SJSA1 (cell line): ENCODE measurements around the gene C6orf52. TPM values are rescaled to one million over a fixed set of nuclear protein-coding genes. Genes with fewer than 3 reads are reported as not detected.
"Not testable (repeated sequence)": the region's sequence is repeated elsewhere in the genome, so short reads cannot be mapped to it uniquely, and the experiment has no call there.

Experiments
- DNase-seq, 2 experiments: peaks; one replicate each; pipeline ENCODE4 v3.0.0-alpha.2; 2015 to 2020; ENCODE audit warnings: low spot score in 2 of 2, low read depth in 1 of 2
- H3K27ac ChIP-seq: fragments of 250-450 bp; sonication (Bioruptor Pico); 2 replicates; pipeline ENCODE4 v1.5.1; 2020; ENCODE audit warnings: mild to moderate bottlenecking, moderate library complexity
- H3K27me3 ChIP-seq: fragments of 250-450 bp; sonication (Bioruptor Pico); replicated peaks from 2 replicates; pipeline ENCODE4 v1.5.1; 2020; ENCODE audit warnings: mild to moderate bottlenecking, moderate library complexity
- H3K36me3 ChIP-seq: fragments of 250-450 bp; sonication (Bioruptor Pico); 2 replicates; pipeline ENCODE4 v1.5.1; 2020; ENCODE audit warnings: mild to moderate bottlenecking
- H3K4me1 ChIP-seq: fragments of 250-450 bp; sonication (Bioruptor Pico); replicated peaks from 2 replicates; pipeline ENCODE4 v1.6.1; 2021; ENCODE audit warnings: mild to moderate bottlenecking
- H3K4me3 ChIP-seq: fragments of 250-450 bp; sonication (Bioruptor Pico); 2 replicates; pipeline ENCODE4 v1.5.1; 2020; ENCODE audit warnings: mild to moderate bottlenecking
- H3K9me3 ChIP-seq: fragments of 250-450 bp; sonication (Bioruptor Pico); replicated peaks from 2 replicates; pipeline ENCODE4 v1.5.1; 2020; ENCODE audit warnings: mild to moderate bottlenecking
- total RNA-seq: library from RNA; depleted of rRNA; stranded (reverse); fragments of >200 nt; shearing (Covaris generic); gene quantifications from 2 replicates; pipeline ENCODE4 v1.2.3, GENCODE V29; 2014; rRNA removed

Gene C6orf52
- 0.50 and 2.2 TPM in 2 replicates for total RNA-seq

DNA sequence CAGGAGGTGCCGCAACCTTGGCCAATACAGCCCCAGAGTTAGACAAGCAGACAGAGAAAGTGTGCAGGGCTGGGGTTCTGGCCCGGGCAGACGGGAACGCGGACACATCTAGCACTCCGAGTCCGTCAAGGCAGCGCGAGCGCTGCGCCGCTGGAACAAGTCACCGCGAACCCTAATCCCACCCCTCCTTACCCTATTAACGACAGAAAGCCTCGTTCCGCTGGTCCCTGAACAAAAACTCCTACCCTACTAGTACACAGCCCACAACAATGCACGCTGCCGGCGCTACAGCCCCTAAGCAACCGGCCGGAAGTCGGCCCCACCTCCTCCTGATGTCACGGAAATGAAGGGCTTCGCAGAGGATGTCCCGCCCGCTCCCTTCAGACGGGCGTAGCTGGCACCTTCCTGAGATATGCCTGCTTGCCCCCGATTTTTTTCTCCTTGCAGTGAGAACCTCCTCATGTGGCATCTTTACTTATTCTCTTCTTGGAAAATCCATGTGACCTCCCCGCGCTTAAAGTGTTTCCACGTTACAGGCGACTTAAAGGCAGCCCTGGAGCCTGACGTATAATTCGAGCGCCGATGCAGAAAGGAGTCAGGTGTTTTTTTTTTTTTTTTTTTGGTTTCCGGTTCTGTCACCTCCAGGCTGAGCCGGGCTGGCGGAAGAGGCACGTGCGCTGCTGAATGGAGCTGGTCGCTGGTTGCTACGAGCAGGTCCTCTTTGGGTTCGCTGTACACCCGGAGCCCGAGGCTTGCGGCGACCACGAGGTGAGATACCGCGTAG is at the start of gene C6orf52, which contains the start of gene PAK1IP1:
Gene C6orf52 (minus strand): TSS at position 315 of the 784 bp plus-strand sequence. CDS start 7,066 bp downstream, outside the sequence.
Gene PAK1IP1 (plus strand): TSS at position 671 of the 784 bp plus-strand sequence. CDS start 14 bp downstream, at position 685.
- no peaks in the 10 kb centered on the region for H3K9me3 ChIP-seq
- peaks cover 10% of the 10 kb centered on the region for H3K4me1 ChIP-seq
- H3K27me3 ChIP-seq, result no peaks in the 10 kb centered on the region
- peaks cover 38% of the 10 kb centered on the region for H3K36me3 ChIP-seq
- DNase-seq, result peak; percentile 94 to 99
- peak within 1 kb of the TSS; percentile 69 for H3K4me3 ChIP-seq
- H3K27ac ChIP-seq, result peak within 1 kb of the TSS; percentile 97

DNA sequence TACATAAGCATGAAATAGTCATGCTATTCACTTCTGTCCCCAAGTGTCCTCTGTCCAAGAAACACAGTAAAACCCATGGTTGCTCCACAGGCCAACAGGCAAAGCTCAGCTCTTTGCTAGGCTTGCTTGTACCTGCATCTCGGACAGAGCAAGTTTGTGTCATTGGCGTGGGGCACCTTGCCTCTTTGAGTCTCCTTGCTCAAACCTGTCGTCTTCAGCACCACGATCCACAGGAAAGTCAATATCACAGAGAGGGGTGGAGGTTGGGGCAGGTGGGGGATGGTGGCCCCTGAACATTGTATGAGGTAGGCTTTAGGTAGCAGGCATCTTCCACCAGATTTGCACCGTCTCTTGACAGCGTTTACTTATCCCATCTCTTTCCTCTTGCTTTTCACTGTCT is 49.1 kb upstream of the C6orf52 start:
- Histone ChIP-seq H3K27me3 (no peaks in the 10 kb centered on the region), H3K4me3 (no peak overlapping the region), H3K4me1 (peaks cover 26% of the 10 kb centered on the region), H3K27ac (no peak overlapping the region), H3K36me3 (peaks cover 17% of the 10 kb centered on the region), H3K9me3 (no peaks in the 10 kb centered on the region)
- DNase-seq, result no peak

- DNase-seq, result no peak
- H3K27ac ChIP-seq, result no peak overlapping the region
- H3K36me3 ChIP-seq, result peaks cover 13% of the 10 kb centered on the region
- H3K27me3 ChIP-seq, result no peaks in the 10 kb centered on the region
- no peaks in the 10 kb centered on the region for H3K9me3 ChIP-seq
- H3K4me1 ChIP-seq, result peaks cover 20% of the 10 kb centered on the region
- H3K4me3 ChIP-seq, result no peak overlapping the region
Measured at GRCh38 chr6:10742251-10742650, 47.8 kb upstream of the C6orf52 start.

- DNase-seq, H3K4me3 ChIP-seq, H3K27me3 ChIP-seq, H3K27ac ChIP-seq, H3K9me3 ChIP-seq: not testable (repeated sequence)
- Histone ChIP-seq H3K4me1 (peaks cover 14% of the 10 kb centered on the region), H3K36me3 (peaks cover 13% of the 10 kb centered on the region)
Measured at GRCh38 chr6:10741643-10742042, 47.2 kb upstream of the C6orf52 start.

DNA sequence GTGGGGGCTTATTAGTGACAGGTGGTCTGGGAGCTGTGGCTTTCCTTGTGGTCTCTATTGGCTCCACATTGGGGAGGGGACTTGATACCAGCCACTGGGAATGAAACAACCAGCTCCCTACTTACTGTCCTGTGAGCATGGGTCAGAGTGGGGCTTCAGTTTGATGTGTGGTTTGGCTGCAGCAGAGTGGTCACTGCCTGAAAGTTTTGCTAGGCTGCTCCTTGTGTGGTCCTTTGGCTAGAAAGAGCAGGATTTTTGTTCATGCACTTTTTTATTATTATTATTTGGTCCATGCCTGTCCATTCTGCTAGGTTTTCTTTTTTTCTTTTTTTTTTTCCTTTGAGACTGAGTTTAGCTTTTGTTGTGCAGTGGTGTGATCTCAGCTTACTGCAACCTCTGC is 45.6 kb upstream of the C6orf52 start:
- 0 out of 2 replicates have a peak overlapping the region, but pooled peaks have one; percentile 33 for H3K27ac ChIP-seq

DNA sequence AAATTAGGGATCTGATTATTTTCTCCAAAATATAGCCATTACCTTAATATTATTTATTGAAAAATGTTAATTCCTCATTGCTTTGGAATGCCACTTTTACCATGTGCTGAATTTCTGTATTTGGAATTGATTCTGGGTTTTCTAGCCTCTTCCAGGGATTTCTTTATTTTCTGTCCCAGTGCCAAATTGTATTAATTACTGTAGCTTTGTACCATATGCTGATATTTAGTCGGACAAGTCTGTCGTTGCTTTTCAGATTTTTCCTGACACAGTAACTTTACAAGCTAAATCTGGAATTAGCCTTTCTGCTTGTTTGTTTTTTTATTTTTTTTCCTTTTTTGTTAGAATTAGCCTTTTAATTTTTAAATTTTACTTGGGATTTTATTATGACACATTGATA is 42.3 kb upstream of the C6orf52 start:
- H3K27ac ChIP-seq, result no peak overlapping the region

More for the DNA sequence above, 45.6 kb upstream of the C6orf52 start:
- DNase-seq, result peak; percentile 59 to 60
- H3K4me1 ChIP-seq, result peaks cover 26% of the 10 kb centered on the region
- peaks cover 13% of the 10 kb centered on the region for H3K36me3 ChIP-seq
- H3K27me3 ChIP-seq, result no peaks in the 10 kb centered on the region
- no peaks in the 10 kb centered on the region for H3K9me3 ChIP-seq
- no peak overlapping the region for H3K4me3 ChIP-seq

DNA sequence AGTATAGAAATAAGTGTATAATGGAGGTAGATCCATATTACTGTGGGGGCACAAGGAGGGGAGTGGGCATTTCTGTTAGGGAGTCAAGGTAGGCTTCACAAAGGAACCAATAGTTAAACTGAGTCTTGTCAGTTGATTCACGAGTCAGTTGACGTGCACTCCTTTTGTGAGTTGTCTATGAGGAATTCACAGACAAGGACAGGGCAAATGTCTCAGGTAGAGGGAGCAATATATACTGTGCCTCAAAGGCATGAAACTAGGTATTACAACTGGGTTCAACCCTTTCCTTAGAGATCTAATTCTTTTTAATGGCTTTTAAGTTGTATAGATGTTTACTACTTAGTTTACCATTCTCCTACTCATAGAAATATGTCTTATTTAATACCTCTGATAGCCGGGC is 39.4 kb upstream of the C6orf52 start:
- no peaks in the 10 kb centered on the region for H3K27me3 ChIP-seq

More for the DNA sequence above, 42.3 kb upstream of the C6orf52 start:
- no peaks in the 10 kb centered on the region for H3K9me3 ChIP-seq
- H3K4me1 ChIP-seq, result peaks cover 44% of the 10 kb centered on the region
- H3K4me3 ChIP-seq, result no peak overlapping the region
- H3K36me3 ChIP-seq, result peaks cover 26% of the 10 kb centered on the region
- H3K27me3 ChIP-seq, result no peaks in the 10 kb centered on the region
- no peak for DNase-seq

GRCh38 chr6:10733151-10733715 is 38.8 kb upstream of the C6orf52 start:
- peaks cover 53% of the 10 kb centered on the region for H3K36me3 ChIP-seq
- H3K4me3 ChIP-seq, result no peak overlapping the region
- peak in 1 of 2 experiments; percentile 38 for DNase-seq

More for the DNA sequence above, 39.4 kb upstream of the C6orf52 start:
- Histone ChIP-seq H3K36me3 (peaks cover 47% of the 10 kb centered on the region), H3K27ac (peak overlapping the region; percentile 85), H3K4me3 (no peak overlapping the region), H3K9me3 (no peaks in the 10 kb centered on the region), H3K4me1 (peaks cover 30% of the 10 kb centered on the region)
- no peak for DNase-seq

DNA sequence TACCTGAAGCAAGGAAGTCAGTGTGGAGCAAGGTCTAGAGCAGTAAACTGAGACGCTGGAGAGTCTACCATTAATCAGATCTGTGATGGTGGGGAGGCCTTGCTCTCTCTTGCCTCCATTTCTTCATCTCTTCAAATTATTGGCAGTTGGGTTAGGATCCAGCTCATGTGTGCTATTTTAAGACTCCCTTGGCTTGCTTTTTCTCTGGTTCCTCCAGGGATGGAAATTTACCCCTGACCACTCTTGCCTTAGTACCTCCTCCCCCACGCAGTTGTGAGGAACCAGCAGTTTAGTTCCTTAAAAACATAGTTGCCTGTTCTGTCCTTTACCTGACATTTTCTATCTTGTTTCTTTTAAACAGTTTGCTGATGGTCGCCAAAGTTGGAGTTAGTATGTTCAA is 35.8 kb upstream of the C6orf52 start:
- Histone ChIP-seq H3K27me3 (no peaks in the 10 kb centered on the region), H3K27ac (no peak overlapping the region), H3K4me3 (no peak overlapping the region), H3K9me3 (no peaks in the 10 kb centered on the region), H3K36me3 (peaks cover 81% of the 10 kb centered on the region), H3K4me1 (peaks cover 20% of the 10 kb centered on the region)
- DNase-seq, result peak in 1 of 2 experiments; percentile 9

More at GRCh38 chr6:10733151-10733715, 38.8 kb upstream of the C6orf52 start:
- Histone ChIP-seq H3K9me3 (no peaks in the 10 kb centered on the region), H3K27me3 (no peaks in the 10 kb centered on the region), H3K27ac (peak overlapping the region; percentile 85), H3K4me1 (peaks cover 30% of the 10 kb centered on the region)

- Histone ChIP-seq H3K27me3 (no peaks in the 10 kb centered on the region), H3K9me3 (no peaks in the 10 kb centered on the region), H3K4me1 (peaks cover 22% of the 10 kb centered on the region), H3K36me3 (peaks cover 67% of the 10 kb centered on the region), H3K27ac (no peak overlapping the region), H3K4me3 (no peak overlapping the region)
- DNase-seq, result no peak
Measured at GRCh38 chr6:10725716-10726115, 31.3 kb upstream of the C6orf52 start.

DNA sequence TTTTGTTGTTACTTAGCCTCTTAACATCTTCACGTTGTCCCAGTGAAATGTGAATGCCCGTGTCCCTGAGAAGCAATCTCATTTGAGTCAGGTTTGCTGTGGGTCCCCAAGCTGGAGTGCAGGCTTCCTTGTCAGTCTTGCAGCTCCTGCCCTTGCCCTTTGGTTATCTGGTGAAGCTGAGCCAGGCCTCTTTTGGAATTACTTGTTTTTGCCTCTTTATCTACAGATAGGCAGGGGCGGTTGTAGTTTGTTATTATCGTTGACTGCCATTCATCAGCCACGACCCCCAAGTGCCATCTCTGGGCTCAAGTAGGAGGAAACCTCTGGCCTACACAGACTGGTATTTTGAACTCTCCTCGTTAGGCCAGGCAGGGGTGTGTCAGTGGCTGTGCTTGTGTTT is 30.6 kb upstream of the C6orf52 start:
- Histone ChIP-seq H3K4me3 (no peak overlapping the region), H3K27ac (no peak overlapping the region), H3K9me3 (no peaks in the 10 kb centered on the region; the same call in 1 of the 2 replicates), H3K4me1 (peaks cover 27% of the 10 kb centered on the region), H3K27me3 (no peaks in the 10 kb centered on the region), H3K36me3 (peaks cover 60% of the 10 kb centered on the region)
- no peak for DNase-seq

DNA sequence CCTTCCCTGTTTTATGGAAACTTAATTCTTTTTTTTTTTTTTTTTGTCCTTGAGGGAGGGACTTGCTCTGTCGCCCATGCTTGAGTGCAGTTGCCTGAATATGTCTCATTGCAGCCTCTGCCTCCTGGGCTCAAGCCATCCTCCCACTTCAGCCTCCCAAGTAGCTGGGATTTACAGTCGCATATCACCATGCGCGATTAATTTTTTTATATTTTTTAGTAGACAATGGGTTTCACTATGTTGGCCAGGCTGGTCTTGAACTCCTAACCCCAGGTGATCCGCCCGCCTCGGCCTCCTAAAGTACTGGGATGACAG is 29.1 kb upstream of the C6orf52 start:
- Histone ChIP-seq H3K4me1 (peaks cover 31% of the 10 kb centered on the region), H3K4me3 (peak overlapping the region; percentile 55), H3K27me3 (no peaks in the 10 kb centered on the region), H3K9me3 (no peaks in the 10 kb centered on the region; the same call in none of the 2 replicates), H3K27ac (peak overlapping the region; percentile 76), H3K36me3 (peaks cover 45% of the 10 kb centered on the region)
- DNase-seq, result no peak

GRCh38 chr6:10722820-10723566 is 28.6 kb upstream of the C6orf52 start, which contains the start of gene TMEM14C:
TMEM14C (plus strand) TSS chr6:10723070; CDS start chr6:10724614, 1,544 bp downstream.
- peaks cover 40% of the 10 kb centered on the region for H3K36me3 ChIP-seq

More at GRCh38 chr6:10722820-10723566, 28.6 kb upstream of the C6orf52 start, which contains the start of gene TMEM14C:
- peak within 1 kb of the TSS; percentile 76 for H3K27ac ChIP-seq
- H3K4me1 ChIP-seq, result peaks cover 31% of the 10 kb centered on the region
- peak; percentile 95 to 100 for DNase-seq
- no peaks in the 10 kb centered on the region for H3K27me3 ChIP-seq
- H3K9me3 ChIP-seq, result no peaks in the 10 kb centered on the region; the same call in none of the 2 replicates
- H3K4me3 ChIP-seq, result peak within 1 kb of the TSS; percentile 55
